Pulmonary artery endothelial cell (primary cell): ENCODE data around the gene ZMAT5. TPM values are rescaled to one million over a fixed set of nuclear protein-coding genes. Genes with fewer than 3 reads are reported as not detected.
A peak's percentile ranks its signal among the peaks of the same experiment; 100 is the strongest.

Experiments
- DNase-seq: peaks from one replicate; pipeline ENCODE4 v3.0.0-alpha.2; 2011; ENCODE audit warnings: low read depth, low spot score
- total RNA-seq: library from RNA; depleted of rRNA; stranded (reverse); fragments of >200 nt; gene quantifications from 2 replicates; pipeline ENCODE4 v1.2.3, GENCODE V29; 2014

Gene ZMAT5
- total RNA-seq, 1 donor from 2014 or later: 19.1 TPM

GRCh38 chr22:29732883-29733282 lies 33.9 kb downstream of the ZMAT5 start:
- DNase-seq: no peak

- no peak for DNase-seq
Observed at GRCh38 chr22:29731058-29731850, 35.6 kb downstream of the ZMAT5 start.

- DNase-seq: no peak
Observed at GRCh38 chr22:29729161-29729560, 37.6 kb downstream of the ZMAT5 start.

- no peak for DNase-seq
Observed at GRCh38 chr22:29727131-29727523, 39.7 kb downstream of the ZMAT5 start.

GRCh38 chr22:29726512-29727130 lies 40.2 kb downstream of the ZMAT5 start:
- DNase-seq: no peak

GRCh38 chr22:29726106-29726505 lies 40.7 kb downstream of the ZMAT5 start:
- no peak for DNase-seq

GRCh38 chr22:29724843-29725242 lies 42.0 kb downstream of the ZMAT5 start:
- no peak for DNase-seq

- DNase-seq: no peak
Observed at GRCh38 chr22:29723766-29724165, 43.0 kb downstream of the ZMAT5 start.

- no peak for DNase-seq
Observed at GRCh38 chr22:29722587-29722986, 44.2 kb downstream of the ZMAT5 start.

- DNase-seq: no peak
Observed at GRCh38 chr22:29722151-29722550, 44.7 kb downstream of the ZMAT5 start.

- DNase-seq: no peak
Observed at GRCh38 chr22:29720811-29721323, 45.9 kb downstream of the ZMAT5 start.

GRCh38 chr22:29719899-29720645 lies 46.7 kb downstream of the ZMAT5 start, which contains the start of gene CABP7:
Gene CABP7 (plus strand): TSS chr22:29720003. CDS start chr22:29720425, 422 bp downstream.
- DNase-seq: no peak

GRCh38 chr22:29718949-29719898 lies 47.6 kb downstream of the ZMAT5 start:
- no peak for DNase-seq

GRCh38 chr22:29717789-29718188 lies 49.0 kb downstream of the ZMAT5 start:
- DNase-seq: no peak

- DNase-seq: peak; percentile 35
Observed at GRCh38 chr22:29716814-29717545, 49.8 kb downstream of the ZMAT5 start.

- no peak for DNase-seq
Observed at GRCh38 chr22:29715705-29716104, 51.1 kb downstream of the ZMAT5 start.

- DNase-seq: no peak
Observed at GRCh38 chr22:29715240-29715639, 51.6 kb downstream of the ZMAT5 start.

GRCh38 chr22:29713156-29713727 lies 53.6 kb downstream of the ZMAT5 start:
- DNase-seq: no peak

- DNase-seq: no peak
Observed at GRCh38 chr22:29712119-29712518, 54.7 kb downstream of the ZMAT5 start.
